Esophagus squamous epithelium (tissue), 4 donors: Measurements from ENCODE around the gene C1QTNF7.

Experiments
- POLR2A ChIP-seq, 4 donors: fragments of 450-650 bp; IDR thresholded peaks; one replicate each; pipeline ENCODE4 v1.6.1; 2017; ENCODE audit warnings: antibody characterized with exemption in 4 of 4, mild to moderate bottlenecking in 4 of 4, moderate library complexity in 3 of 4
- TF ChIP-seq, protein P1 (sequence below), 6 experiments: fragments of 450-650 bp in 4 of 6; fragments of 200-600 bp in 2 of 6; sonication (generic) in 2 of 6; IDR thresholded peaks; one replicate each; pipeline ENCODE4 v1.5.1; 2016 to 2019; ENCODE audit warnings: antibody characterized with exemption in 6 of 6, mild to moderate bottlenecking in 4 of 6, moderate library complexity in 4 of 6

- no peak for TF ChIP-seq POLR2A (IDR thresholded peaks at IDR 0.05)
- TF ChIP-seq, protein P1, sequence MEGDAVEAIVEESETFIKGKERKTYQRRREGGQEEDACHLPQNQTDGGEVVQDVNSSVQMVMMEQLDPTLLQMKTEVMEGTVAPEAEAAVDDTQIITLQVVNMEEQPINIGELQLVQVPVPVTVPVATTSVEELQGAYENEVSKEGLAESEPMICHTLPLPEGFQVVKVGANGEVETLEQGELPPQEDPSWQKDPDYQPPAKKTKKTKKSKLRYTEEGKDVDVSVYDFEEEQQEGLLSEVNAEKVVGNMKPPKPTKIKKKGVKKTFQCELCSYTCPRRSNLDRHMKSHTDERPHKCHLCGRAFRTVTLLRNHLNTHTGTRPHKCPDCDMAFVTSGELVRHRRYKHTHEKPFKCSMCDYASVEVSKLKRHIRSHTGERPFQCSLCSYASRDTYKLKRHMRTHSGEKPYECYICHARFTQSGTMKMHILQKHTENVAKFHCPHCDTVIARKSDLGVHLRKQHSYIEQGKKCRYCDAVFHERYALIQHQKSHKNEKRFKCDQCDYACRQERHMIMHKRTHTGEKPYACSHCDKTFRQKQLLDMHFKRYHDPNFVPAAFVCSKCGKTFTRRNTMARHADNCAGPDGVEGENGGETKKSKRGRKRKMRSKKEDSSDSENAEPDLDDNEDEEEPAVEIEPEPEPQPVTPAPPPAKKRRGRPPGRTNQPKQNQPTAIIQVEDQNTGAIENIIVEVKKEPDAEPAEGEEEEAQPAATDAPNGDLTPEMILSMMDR (IDR thresholded peaks at IDR 0.05) = no peak
These were observed 24.3 kb downstream of the C1QTNF7 start for GRCh38 chr4:15451866-15452765.
